ENCODE data around the gene ZNF214. TPM values are rescaled to one million over a fixed set of nuclear protein-coding genes. Genes with fewer than 3 reads are reported as not detected.

The ZNF214 gene
- total and polyA plus RNA-seq, 2 experiments from 2014 or later = 3.4 to 5.0 TPM

- Histone ChIP-seq H3K36me3 (replicated peaks; ENCODE audit: insufficient read depth, low read depth) (no peaks in the 10 kb centered on the region), H2AFZ (peak overlapping the region; percentile 21), H3K9me2 (replicated peaks; ENCODE audit: insufficient read depth) (no peaks in the 10 kb centered on the region), H3K27me3 (no peaks in the 10 kb centered on the region), H3K9me3 (ENCODE audit: low read depth) (no peaks in the 10 kb centered on the region), H3K79me2 (no peaks in the 10 kb centered on the region), H3K4me2 (no peak overlapping the region), H3K4me3 (no peak overlapping the region), H4K20me1 (ENCODE audit: insufficient read depth, poor library complexity, severe bottlenecking) (no peaks in the 10 kb centered on the region), H3K27ac (no peak overlapping the region), H3K4me1 (ENCODE audit: insufficient read depth) (no peaks in the 10 kb centered on the region)
- DNase-seq (ENCODE audit: low spot score) = no peak
- TF ChIP-seq CTCF (IDR thresholded peaks at IDR 0.05; ENCODE audit: poor library complexity) (no peak), EZH2 (IDR thresholded peaks at IDR 0.05; ENCODE audit: borderline replicate concordance) (no peak)
- WGBS (ENCODE audit: low lambda C conversion rate, missing lambda C conversion rate) = 45% methylated on average over 2 of the region's 2 CpGs
These were observed 37.5 kb upstream of the ZNF214 start for GRCh38 chr11:7057641-7058040.

GRCh38 chr11:7056828-7057513 lies 36.8 kb upstream of the ZNF214 start:
- WGBS (ENCODE audit: low lambda C conversion rate, missing lambda C conversion rate) = 74% methylated on average over 6 of the region's 6 CpGs
- no peak for DNase-seq (ENCODE audit: low spot score)

GRCh38 chr11:7050191-7050590 lies 30.0 kb upstream of the ZNF214 start:
- TF ChIP-seq EZH2 (IDR thresholded peaks at IDR 0.05; ENCODE audit: borderline replicate concordance) (no peak), CTCF (IDR thresholded peaks at IDR 0.05; ENCODE audit: poor library complexity) (no peak), EZH2phosphoT487 (IDR thresholded peaks at IDR 0.05; ENCODE audit: low read depth, severe bottlenecking, unreplicated experiment) (no peak)
- Histone ChIP-seq H3K4me2 (no peak overlapping the region), H3K9me3 (ENCODE audit: low read depth) (no peaks in the 10 kb centered on the region)

More at GRCh38 chr11:7056828-7057513, 36.8 kb upstream of the ZNF214 start:
- Histone ChIP-seq H3K27ac (no peak overlapping the region), H3K36me3 (replicated peaks; ENCODE audit: insufficient read depth, low read depth) (no peaks in the 10 kb centered on the region), H3K4me2 (no peak overlapping the region), H3K9me3 (ENCODE audit: low read depth) (no peaks in the 10 kb centered on the region), H4K20me1 (ENCODE audit: insufficient read depth, poor library complexity, severe bottlenecking) (no peaks in the 10 kb centered on the region), H3K79me2 (no peaks in the 10 kb centered on the region), H3K4me1 (ENCODE audit: insufficient read depth) (no peaks in the 10 kb centered on the region), H2AFZ (no peak overlapping the region), H3K4me3 (no peak overlapping the region), H3K9me2 (replicated peaks; ENCODE audit: insufficient read depth) (no peaks in the 10 kb centered on the region), H3K27me3 (no peaks in the 10 kb centered on the region)
- no peak for TF ChIP-seq CTCF (IDR thresholded peaks at IDR 0.05; ENCODE audit: poor library complexity)
- no peak for TF ChIP-seq EZH2phosphoT487 (IDR thresholded peaks at IDR 0.05; ENCODE audit: low read depth, severe bottlenecking, unreplicated experiment)
- TF ChIP-seq EZH2 (IDR thresholded peaks at IDR 0.05; ENCODE audit: borderline replicate concordance) = no peak

More at GRCh38 chr11:7050191-7050590, 30.0 kb upstream of the ZNF214 start:
- H2AFZ ChIP-seq = no peak overlapping the region
- H4K20me1 ChIP-seq (ENCODE audit: insufficient read depth, poor library complexity, severe bottlenecking) = no peaks in the 10 kb centered on the region
- H3K27ac ChIP-seq = no peak overlapping the region
- no peak overlapping the region for H3K4me3 ChIP-seq
- no peaks in the 10 kb centered on the region for H3K36me3 ChIP-seq (replicated peaks; ENCODE audit: insufficient read depth, low read depth)
- no peaks in the 10 kb centered on the region for H3K79me2 ChIP-seq
- WGBS (ENCODE audit: low lambda C conversion rate, missing lambda C conversion rate) = 89% methylated on average over 1 of the region's 1 CpG
- no peaks in the 10 kb centered on the region for H3K27me3 ChIP-seq
- H3K4me1 ChIP-seq (ENCODE audit: insufficient read depth) = peaks cover 4% of the 10 kb centered on the region
- no peaks in the 10 kb centered on the region for H3K9me2 ChIP-seq (replicated peaks; ENCODE audit: insufficient read depth)
- no peak for DNase-seq (ENCODE audit: low spot score)

Measured in hepatocyte (in vitro differentiated cells).